ENCODE measurements around the gene TMEM91. TPM values are rescaled to one million over a fixed set of nuclear protein-coding genes. Genes with fewer than 3 reads are reported as not detected.
A peak's percentile ranks its signal among the peaks of the same experiment; 100 is the strongest.

The TMEM91 gene
- total and polyA plus RNA-seq, 9 of the 15 experiments (the other 6 are each of a cell fraction or from before 2014, with no cell fraction given): 1.2 to 5.2 (median 2.7) TPM

DNA sequence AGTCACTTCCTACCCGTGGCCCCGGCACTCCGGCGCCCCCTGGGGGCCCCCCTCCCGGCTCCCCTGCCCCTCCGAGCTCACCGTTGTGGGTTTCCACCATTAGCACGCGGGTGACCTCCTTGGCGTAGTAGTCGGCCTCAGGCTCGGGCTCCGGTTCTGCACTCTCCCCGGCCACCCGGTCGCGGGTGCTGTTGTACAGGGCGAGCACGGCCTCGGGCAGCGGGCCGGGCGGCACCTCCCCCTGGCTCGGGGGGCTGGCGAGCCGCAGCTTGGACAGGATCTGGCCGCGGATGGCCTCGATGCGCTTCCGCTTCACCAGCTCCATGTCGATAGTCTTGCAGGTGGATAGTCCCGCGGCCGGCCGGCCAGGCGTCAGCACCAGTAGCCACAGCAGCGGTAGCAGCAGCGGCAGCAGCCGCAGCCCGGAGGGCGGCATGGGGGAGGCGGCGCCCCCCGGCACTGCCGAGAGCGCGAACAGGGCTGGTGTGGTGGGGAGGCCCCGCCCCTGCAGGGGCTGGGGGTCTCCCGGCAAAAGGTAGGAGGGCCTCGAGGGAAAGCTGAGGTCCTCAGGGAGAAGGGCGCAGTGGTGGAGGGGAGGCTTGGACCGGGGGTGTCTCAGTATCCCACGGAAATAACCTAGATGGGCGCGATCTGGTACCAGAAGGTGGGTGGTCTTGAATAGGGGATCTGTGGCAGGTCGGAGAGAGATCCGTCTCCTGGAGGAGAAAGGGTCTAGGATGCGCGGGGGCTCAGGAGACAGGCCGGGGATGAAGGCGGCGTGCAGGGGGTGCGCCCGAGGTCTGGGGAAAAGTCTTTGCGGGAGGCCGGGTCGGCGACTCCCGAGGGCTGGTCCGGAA lies 23.5 kb upstream of the TMEM91 start:
- Histone ChIP-seq H3K36me3 (ENCODE audit: control insufficient read depth, insufficient read depth, low read length) (peaks cover 33% of the 10 kb centered on the region), H3K9me3 (replicated peaks; ENCODE audit: control insufficient read depth, insufficient read depth, low read depth, low read length) (no peaks in the 10 kb centered on the region), H3K4me3 (peak overlapping the region; percentile 98), H3K9me1 (ENCODE audit: control insufficient read depth, insufficient read depth, low read length) (no peaks in the 10 kb centered on the region), H4K20me1 (replicated peaks; ENCODE audit: control insufficient read depth, insufficient read depth, low read length) (peaks cover 17% of the 10 kb centered on the region), H3K79me2 (ENCODE audit: control insufficient read depth, insufficient read depth, low read length) (peaks cover 64% of the 10 kb centered on the region), H3K9ac (ENCODE audit: insufficient read depth in 1 of 2, low read depth in 2 of 2, low read length in 2 of 2) (peak overlapping the region; percentile 85 to 99), H2AFZ (ENCODE audit: low read depth, low read length) (peak overlapping the region; percentile 70), H3K27ac (ENCODE audit: extremely low read depth, low read depth, low read length) (peak overlapping the region; percentile 93), H3K4me2 (ENCODE audit: insufficient read depth, low read length) (peak overlapping the region; percentile 100), H3K27me3 (ENCODE audit: control insufficient read depth in 2 of 2, insufficient read depth in 2 of 2, low read length in 2 of 2) (no peaks in the 10 kb centered on the region), H3K4me1 (replicated peaks in 1 of 2; ENCODE audit: control insufficient read depth in 2 of 2, insufficient read depth in 2 of 2, low read length in 2 of 2) (peaks cover 11 to 47% of the 10 kb centered on the region in 2 experiments)
- intact Hi-C loops (cut with micrococcal nuclease) (loop anchor here (1.0 to 5.0 kb wide), 3 partner anchors 30 to 91 kb away; partner anchors contain the start of gene HNRNPUL1), in situ Hi-C loops (cut with MboI) (no loop called here)
- ChIA-PET CTCF (ENCODE audit: low intra/inter-chr PET ratio) (interaction anchor here (0.7 kb wide), 1 partner anchor 245 kb away, joined by 3 read pairs; no protein-coding TSS in a partner anchor), POLR2A (interaction anchor here (0.6 to 3.1 kb wide), 8 partner anchors 11 to 1125 kb away, joined by 3 to 20 read pairs (median 4); partner anchors contain the start of gene B9D2)
- peak; percentile 55 for ATAC-seq
- BruUV-seq (replicated peaks): no TSS peak
- FAIRE-seq: no peak
- peak; percentile 73 to 84 (median 77) for DNase-seq (ENCODE audit: extremely low read depth in 1 of 4, low spot score in 3 of 4)
- WGBS (ENCODE audit: insufficient coverage, low coverage, missing lambda C conversion rate): 2% methylated on average over 48 of the region's 71 CpGs
- TF ChIP-seq, protein P1, sequence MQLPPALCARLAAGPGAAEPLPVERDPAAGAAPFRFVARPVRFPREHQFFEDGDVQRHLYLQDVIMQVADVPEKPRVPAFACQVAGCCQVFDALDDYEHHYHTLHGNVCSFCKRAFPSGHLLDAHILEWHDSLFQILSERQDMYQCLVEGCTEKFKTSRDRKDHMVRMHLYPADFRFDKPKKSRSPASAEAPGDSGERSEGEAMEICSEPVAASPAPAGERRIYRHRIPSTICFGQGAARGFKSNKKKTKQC (CRISPR knock-in tag; IDR thresholded peaks at IDR 0.05): peak; percentile 49
- TF ChIP-seq HSF4 (CRISPR knock-in tag; IDR thresholded peaks at IDR 0.05; ENCODE audit: borderline replicate concordance): no peak
- no peak for TF ChIP-seq ZNF695 (CRISPR knock-in tag; IDR thresholded peaks at IDR 0.05)
- TF ChIP-seq, protein P2, sequence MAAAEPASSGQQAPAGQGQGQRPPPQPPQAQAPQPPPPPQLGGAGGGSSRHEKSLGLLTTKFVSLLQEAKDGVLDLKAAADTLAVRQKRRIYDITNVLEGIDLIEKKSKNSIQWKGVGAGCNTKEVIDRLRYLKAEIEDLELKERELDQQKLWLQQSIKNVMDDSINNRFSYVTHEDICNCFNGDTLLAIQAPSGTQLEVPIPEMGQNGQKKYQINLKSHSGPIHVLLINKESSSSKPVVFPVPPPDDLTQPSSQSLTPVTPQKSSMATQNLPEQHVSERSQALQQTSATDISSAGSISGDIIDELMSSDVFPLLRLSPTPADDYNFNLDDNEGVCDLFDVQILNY (CRISPR knock-in tag; IDR thresholded peaks at IDR 0.05): no peak
- TF ChIP-seq GTF2A2 (tag; IDR thresholded peaks at IDR 0.05): no peak
- TF ChIP-seq HDAC2 (IDR thresholded peaks at IDR 0.05): no peak; the same call in 1 of the 2 replicates
- no peak for TF ChIP-seq ZNF589 (CRISPR knock-in tag; IDR thresholded peaks at IDR 0.05; ENCODE audit: low read depth)
- no peak for TF ChIP-seq MTA1 (IDR thresholded peaks at IDR 0.05; ENCODE audit: borderline replicate concordance)
- peak; percentile 65; the same call in 1 of the 2 replicates for TF ChIP-seq GATAD2A (IDR thresholded peaks at IDR 0.05)
- TF ChIP-seq, protein P3, sequence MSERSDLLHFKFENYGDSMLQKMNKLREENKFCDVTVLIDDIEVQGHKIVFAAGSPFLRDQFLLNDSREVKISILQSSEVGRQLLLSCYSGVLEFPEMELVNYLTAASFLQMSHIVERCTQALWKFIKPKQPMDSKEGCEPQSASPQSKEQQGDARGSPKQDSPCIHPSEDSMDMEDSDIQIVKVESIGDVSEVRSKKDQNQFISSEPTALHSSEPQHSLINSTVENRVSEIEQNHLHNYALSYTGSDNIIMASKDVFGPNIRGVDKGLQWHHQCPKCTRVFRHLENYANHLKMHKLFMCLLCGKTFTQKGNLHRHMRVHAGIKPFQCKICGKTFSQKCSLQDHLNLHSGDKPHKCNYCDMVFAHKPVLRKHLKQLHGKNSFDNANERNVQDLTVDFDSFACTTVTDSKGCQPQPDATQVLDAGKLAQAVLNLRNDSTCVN (CRISPR knock-in tag; IDR thresholded peaks at IDR 0.05): no peak
- TF ChIP-seq NFE2L1 (tag; IDR thresholded peaks at IDR 0.05; ENCODE audit: borderline replicate concordance, low read depth): no peak
- no peak for TF ChIP-seq RUNX1 (IDR thresholded peaks at IDR 0.05; ENCODE audit: low read depth)
- peak; percentile 64 for TF ChIP-seq TAF9B (IDR thresholded peaks at IDR 0.05; ENCODE audit: partially characterized antibody)
- TF ChIP-seq FOXA3 (CRISPR knock-in tag; conservative IDR thresholded peaks at IDR 0.05 in 1 of 2, IDR thresholded peaks at IDR 0.05 in 1 of 2): peak in 1 of 2 experiments; percentile 62; a peak in 1 of 4 replicates
- no peak for TF ChIP-seq NRF1 (conservative IDR thresholded peaks at IDR 0.05 in 1 of 2, IDR thresholded peaks at IDR 0.05 in 1 of 2)
- peak; percentile 95 for TF ChIP-seq ZNF436 (CRISPR knock-in tag; IDR thresholded peaks at IDR 0.05)
- TF ChIP-seq, protein P4, sequence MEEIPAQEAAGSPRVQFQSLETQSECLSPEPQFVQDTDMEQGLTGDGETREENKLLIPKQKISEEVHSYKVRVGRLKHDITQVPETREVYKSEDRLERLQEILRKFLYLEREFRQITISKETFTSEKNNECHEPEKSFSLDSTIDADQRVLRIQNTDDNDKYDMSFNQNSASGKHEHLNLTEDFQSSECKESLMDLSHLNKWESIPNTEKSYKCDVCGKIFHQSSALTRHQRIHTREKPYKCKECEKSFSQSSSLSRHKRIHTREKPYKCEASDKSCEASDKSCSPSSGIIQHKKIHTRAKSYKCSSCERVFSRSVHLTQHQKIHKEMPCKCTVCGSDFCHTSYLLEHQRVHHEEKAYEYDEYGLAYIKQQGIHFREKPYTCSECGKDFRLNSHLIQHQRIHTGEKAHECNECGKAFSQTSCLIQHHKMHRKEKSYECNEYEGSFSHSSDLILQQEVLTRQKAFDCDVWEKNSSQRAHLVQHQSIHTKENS (CRISPR knock-in tag; IDR thresholded peaks at IDR 0.05): no peak
- no peak for TF ChIP-seq TBL1XR1 (IDR thresholded peaks at IDR 0.05; ENCODE audit: low read length in 2 of 2)

Measured in K562 (cell line).